Measurements from ENCODE around the gene KLF18.

The KLF18 gene

GRCh38 chr1:44111861-44112260, 29.6 kb downstream of the KLF18 start:
- no peak for TF ChIP-seq CTCF (IDR thresholded peaks at IDR 0.05; ENCODE audit: insufficient read depth, missing control alignments)
- FAIRE-seq (peak; percentile 35), DNase-seq (ENCODE audit: insufficient read length, low spot score) (no peak)

- no peak for TF ChIP-seq CTCF (IDR thresholded peaks at IDR 0.05; ENCODE audit: insufficient read depth, missing control alignments)
- FAIRE-seq, result no peak
- DNase-seq (ENCODE audit: insufficient read length, low spot score), result no peak
Measured at GRCh38 chr1:44110916-44111315, 30.5 kb downstream of the KLF18 start.

GRCh38 chr1:44108971-44109370, 32.5 kb downstream of the KLF18 start:
- no peak for TF ChIP-seq CTCF (IDR thresholded peaks at IDR 0.05; ENCODE audit: insufficient read depth, missing control alignments)
- FAIRE-seq (no peak), DNase-seq (ENCODE audit: insufficient read length, low spot score) (no peak)

GRCh38 chr1:44108241-44108640, 33.2 kb downstream of the KLF18 start:
- no peak for DNase-seq (ENCODE audit: insufficient read length, low spot score)
- FAIRE-seq, result no peak
- no peak for TF ChIP-seq CTCF (IDR thresholded peaks at IDR 0.05; ENCODE audit: insufficient read depth, missing control alignments)

GRCh38 chr1:44105810-44106209, 35.6 kb downstream of the KLF18 start:
- DNase-seq (ENCODE audit: insufficient read length, low spot score) (no peak), FAIRE-seq (no peak)
- no peak for TF ChIP-seq CTCF (IDR thresholded peaks at IDR 0.05; ENCODE audit: insufficient read depth, missing control alignments)

- no peak for FAIRE-seq
- no peak for DNase-seq (ENCODE audit: insufficient read length, low spot score)
- TF ChIP-seq CTCF (IDR thresholded peaks at IDR 0.05; ENCODE audit: insufficient read depth, missing control alignments), result no peak
Measured at GRCh38 chr1:44103270-44104131, 37.9 kb downstream of the KLF18 start.

GRCh38 chr1:44101328-44101727, 40.1 kb downstream of the KLF18 start:
- FAIRE-seq (no peak), DNase-seq (ENCODE audit: insufficient read length, low spot score) (no peak)
- no peak for TF ChIP-seq CTCF (IDR thresholded peaks at IDR 0.05; ENCODE audit: insufficient read depth, missing control alignments)

Data from D721Med (cell line).